Keratinocyte (primary cell): ENCODE data around the gene MMP14. TPM values are rescaled to one million over a fixed set of nuclear protein-coding genes. Genes with fewer than 3 reads are reported as not detected.

ENCODE experiments used
- DNase-seq: peaks from one replicate; pipeline ENCODE4 v3.0.0-alpha.2; 2011; ENCODE audit warnings: low read depth, missing footprints, low spot score
- FAIRE-seq: peaks from 2 replicates; lab custom pipeline; 2011; peaks lifted over from hg19 to GRCh38; lab: Jason Lieb, UNC
- H2AFZ ChIP-seq: 2 replicates; pipeline ENCODE4 v1.6.0; 2012; ENCODE audit warnings: low read length, control low read depth, inconsistent platforms; ENCODE audit not compliant: control insufficient read depth
- H3K27ac ChIP-seq: 2 replicates; pipeline ENCODE4 v1.5.1; 2011; ENCODE audit warnings: low read length; ENCODE audit not compliant: control insufficient read depth, insufficient read depth
- H3K27me3 ChIP-seq: 3 replicates; pipeline ENCODE4 v1.6.0; 2011; ENCODE audit warnings: low read length; ENCODE audit not compliant: control insufficient read depth, insufficient read depth; ENCODE audit errors: extremely low read depth
- H3K36me3 ChIP-seq, 2 experiments: 2 replicates in 1 of 2; 3 replicates in 1 of 2; pipeline ENCODE4 v1.5.1; 2011; ENCODE audit warnings: low read length in 2 of 2, mild to moderate bottlenecking in 1 of 2; ENCODE audit not compliant: control insufficient read depth in 2 of 2, insufficient read depth in 2 of 2; ENCODE audit errors: extremely low read depth in 1 of 2
- H3K4me1 ChIP-seq: 3 replicates; pipeline ENCODE4 v1.5.1; 2011; ENCODE audit warnings: low read length; ENCODE audit not compliant: control insufficient read depth, insufficient read depth; ENCODE audit errors: extremely low read depth
- H3K4me2 ChIP-seq: 3 replicates; pipeline ENCODE4 v1.6.0; 2011; ENCODE audit warnings: low read depth, low read length; ENCODE audit not compliant: control insufficient read depth, insufficient read depth; ENCODE audit errors: extremely low read depth
- H3K4me3 ChIP-seq, 3 experiments: fragments of 200-600 bp in 1 of 3; sonication (generic) in 1 of 3; 2 replicates in 2 of 3; 3 replicates in 1 of 3; pipeline ENCODE4 v1.5.1; 2011 to 2016; ENCODE audit warnings: low read length in 3 of 3, mild to moderate bottlenecking in 3 of 3, control low read depth in 2 of 3, inconsistent platforms in 1 of 3, low read depth in 1 of 3, mixed read lengths in 1 of 3, mixed run types in 1 of 3, moderate library complexity in 1 of 3; ENCODE audit not compliant: control insufficient read depth in 2 of 3, insufficient read depth in 2 of 3; ENCODE audit errors: extremely low read depth in 1 of 3
- H3K79me2 ChIP-seq: 2 replicates; pipeline ENCODE4 v1.6.0; 2012; ENCODE audit warnings: low read length; ENCODE audit not compliant: control insufficient read depth, insufficient read depth
- H3K9ac ChIP-seq: 3 replicates; pipeline ENCODE4 v1.6.0; 2011; ENCODE audit warnings: low read length; ENCODE audit not compliant: control insufficient read depth, insufficient read depth; ENCODE audit errors: extremely low read depth
- H3K9me1 ChIP-seq: 3 replicates; pipeline ENCODE4 v1.6.0; 2011; ENCODE audit warnings: low read length; ENCODE audit not compliant: control insufficient read depth, insufficient read depth; ENCODE audit errors: extremely low read depth
- H3K9me3 ChIP-seq: 2 replicates; pipeline ENCODE4 v1.5.1; 2012; ENCODE audit warnings: low read depth, low read length; ENCODE audit not compliant: control insufficient read depth
- H4K20me1 ChIP-seq: 3 replicates; pipeline ENCODE4 v1.6.0; 2011; ENCODE audit warnings: low read length; ENCODE audit not compliant: control insufficient read depth, insufficient read depth; ENCODE audit errors: extremely low read depth
- CTCF ChIP-seq, 3 experiments: IDR thresholded peaks in 1 of 3; conservative IDR thresholded peaks in 1 of 3; optimal IDR thresholded peaks in 1 of 3; 2 replicates in 2 of 3; 3 replicates in 1 of 3; pipeline versions ENCODE3 to v1.5.1; 2011; ENCODE audit warnings: low read length in 3 of 3, mild to moderate bottlenecking in 3 of 3, moderate library complexity in 2 of 3, control low read depth in 1 of 3, inconsistent platforms in 1 of 3; ENCODE audit not compliant: insufficient read depth in 2 of 3; ENCODE audit errors: extremely low read depth in 1 of 3
- EZH2 ChIP-seq: IDR thresholded peaks from one replicate; pipeline ENCODE4 v1.6.1; 2012; ENCODE audit warnings: inconsistent platforms, mild to moderate bottlenecking, low read length, moderate library complexity
- dilution Hi-C: fragments of 300-500 bp; cut with MboI; formaldehyde crosslinking; loops from one replicate; pipeline ENCODE4 v1.7.0; 2020; ENCODE audit warnings: low sequenced_read_pairs; ENCODE audit not compliant: extremely low pct_ligation_motif_present
- polyA plus RNA-seq, 5 experiments: library from polyadenylated mRNA; depleted of rRNA in 3 of 5; stranded (reverse) in 3 of 5; stranded (forward) in 1 of 5; unstranded in 1 of 5; fragments of >200 nt; gene quantifications; 1 replicate in 1 of 5; 2 replicates in 3 of 5; 3 replicates in 1 of 5; pipeline versions ENCODE4 v1.2.1 to v1.2.3, GENCODE V29; 2011 to 2012; ENCODE audit warnings: missing spikeins in 2 of 5, low read depth in 1 of 5, low replicate concordance in 1 of 5

MMP14 gene
- polyA plus RNA-seq, 1 donor (not counting 4 experiments of a cell fraction or from before 2014, with no cell fraction given): 185 TPM

- no peak for DNase-seq
- Histone ChIP-seq H3K27ac (no peak overlapping the region), H4K20me1 (no peaks in the 10 kb centered on the region), H3K4me3 (no peak overlapping the region), H3K9ac (no peak overlapping the region), H3K9me3 (no peaks in the 10 kb centered on the region), H3K36me3 (no peaks in the 10 kb centered on the region), H2AFZ (no peak overlapping the region), H3K79me2 (no peaks in the 10 kb centered on the region), H3K4me1 (peaks cover 18% of the 10 kb centered on the region), H3K27me3 (no peaks in the 10 kb centered on the region), H3K9me1 (no peaks in the 10 kb centered on the region), H3K4me2 (peak overlapping the region; percentile 17)
- no peak for TF ChIP-seq CTCF (optimal IDR thresholded peaks at IDR 0.05 in 1 of 3, IDR thresholded peaks at IDR 0.05 in 1 of 3, conservative IDR thresholded peaks at IDR 0.05 in 1 of 3; ENCODE audit: extremely low read depth in 1 of 3, insufficient read depth in 2 of 3, low read length in 3 of 3)
- no peak for TF ChIP-seq EZH2
- FAIRE-seq: no peak
- dilution Hi-C loops: no loop called here
These were observed 54.0 kb downstream of the MMP14 start for GRCh38 chr14:22890416-22890815.

- Histone ChIP-seq H4K20me1 (no peaks in the 10 kb centered on the region), H3K9me1 (no peaks in the 10 kb centered on the region), H3K27me3 (no peaks in the 10 kb centered on the region), H3K36me3 (no peaks in the 10 kb centered on the region), H3K79me2 (no peaks in the 10 kb centered on the region), H2AFZ (no peak overlapping the region), H3K27ac (no peak overlapping the region), H3K4me3 (no peak overlapping the region), H3K4me2 (no peak overlapping the region), H3K9ac (no peak overlapping the region), H3K9me3 (no peaks in the 10 kb centered on the region), H3K4me1 (peaks cover 15% of the 10 kb centered on the region)
- no peak for TF ChIP-seq CTCF (optimal IDR thresholded peaks at IDR 0.05 in 1 of 3, IDR thresholded peaks at IDR 0.05 in 1 of 3, conservative IDR thresholded peaks at IDR 0.05 in 1 of 3; ENCODE audit: extremely low read depth in 1 of 3, insufficient read depth in 2 of 3, low read length in 3 of 3)
- no peak for TF ChIP-seq EZH2
- no peak for FAIRE-seq
- dilution Hi-C loops: no loop called here
- DNase-seq: no peak
These were observed 56.1 kb downstream of the MMP14 start for GRCh38 chr14:22892488-22892887.
